Skeletal muscle satellite cell (primary cell): ENCODE measurements around the gene OR56A4. TPM values are rescaled to one million over a fixed set of nuclear protein-coding genes. Genes with fewer than 3 reads are reported as not detected.

Experiments used
- H3K27me3 ChIP-seq: 2 replicates; pipeline ENCODE4 v1.7.0; 2013; ENCODE audit warnings: low read length; ENCODE audit not compliant: control insufficient read depth, insufficient read depth
- H3K36me3 ChIP-seq: 2 replicates; pipeline ENCODE4 v1.7.0; 2013; ENCODE audit warnings: mild to moderate bottlenecking, control low read depth, low read length; ENCODE audit not compliant: insufficient read depth
- H3K4me1 ChIP-seq: 2 replicates; pipeline ENCODE4 v1.7.0; 2013; ENCODE audit warnings: low read length; ENCODE audit not compliant: control insufficient read depth, insufficient read depth
- H3K4me2 ChIP-seq: 2 replicates; pipeline ENCODE4 v1.7.0; 2013; ENCODE audit warnings: mild to moderate bottlenecking, low read length
- H3K4me3 ChIP-seq: 2 replicates; pipeline ENCODE4 v1.7.0; 2013; ENCODE audit warnings: low read length
- H3K9ac ChIP-seq: 2 replicates; pipeline ENCODE4 v1.7.0; 2013; ENCODE audit warnings: mild to moderate bottlenecking, low read depth, low read length, moderate library complexity
- H3K9me3 ChIP-seq: replicated peaks from 2 replicates; pipeline ENCODE4 v1.7.0; 2013; ENCODE audit warnings: mild to moderate bottlenecking, control low read depth, low read length
- total RNA-seq: library from RNA; depleted of rRNA; stranded (reverse); fragments of >200 nt; gene quantifications from 2 replicates; pipeline ENCODE4 v1.2.3, GENCODE V29; 2012; rRNA removed

OR56A4 gene, protein sequence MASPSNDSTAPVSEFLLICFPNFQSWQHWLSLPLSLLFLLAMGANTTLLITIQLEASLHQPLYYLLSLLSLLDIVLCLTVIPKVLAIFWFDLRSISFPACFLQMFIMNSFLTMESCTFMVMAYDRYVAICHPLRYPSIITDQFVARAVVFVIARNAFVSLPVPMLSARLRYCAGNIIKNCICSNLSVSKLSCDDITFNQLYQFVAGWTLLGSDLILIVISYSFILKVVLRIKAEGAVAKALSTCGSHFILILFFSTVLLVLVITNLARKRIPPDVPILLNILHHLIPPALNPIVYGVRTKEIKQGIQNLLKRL
- total RNA-seq: not detected in 2 replicates

DNA sequence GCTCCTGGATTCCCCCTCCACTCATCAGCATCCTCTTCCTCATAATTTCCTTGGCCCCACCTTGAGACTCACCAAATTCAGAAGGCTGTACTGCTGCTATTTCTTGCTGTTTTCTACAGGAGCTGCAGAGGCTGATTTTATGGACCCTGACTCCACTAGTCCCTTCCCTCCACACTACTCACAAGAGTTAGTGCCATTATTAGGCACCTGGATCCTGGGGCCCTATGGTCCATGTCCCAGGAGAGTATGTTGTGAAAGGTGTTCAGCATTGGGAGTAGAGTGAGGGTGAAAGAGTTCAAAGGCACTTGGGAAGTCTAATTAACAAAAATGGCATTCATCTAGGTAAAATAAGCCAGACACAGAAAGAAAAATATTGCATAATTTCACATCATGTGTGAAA is at the start of gene OR56A4:
OR56A4 (minus strand) TSS at position 101 of the 400 bp plus-strand sequence. CDS start 3,954 bp downstream, outside the sequence.
- no peaks in the 10 kb centered on the region for H3K27me3 ChIP-seq
- H3K4me3 ChIP-seq: no peak within 1 kb of the TSS
- no peak within 1 kb of the TSS for H3K9ac ChIP-seq
- H3K9me3 ChIP-seq: no peaks in the 10 kb centered on the region
- H3K36me3 ChIP-seq: no peaks in the 10 kb centered on the region
- H3K4me2 ChIP-seq: no peak within 1 kb of the TSS
- H3K4me1 ChIP-seq: no peaks in the 10 kb centered on the region

DNA sequence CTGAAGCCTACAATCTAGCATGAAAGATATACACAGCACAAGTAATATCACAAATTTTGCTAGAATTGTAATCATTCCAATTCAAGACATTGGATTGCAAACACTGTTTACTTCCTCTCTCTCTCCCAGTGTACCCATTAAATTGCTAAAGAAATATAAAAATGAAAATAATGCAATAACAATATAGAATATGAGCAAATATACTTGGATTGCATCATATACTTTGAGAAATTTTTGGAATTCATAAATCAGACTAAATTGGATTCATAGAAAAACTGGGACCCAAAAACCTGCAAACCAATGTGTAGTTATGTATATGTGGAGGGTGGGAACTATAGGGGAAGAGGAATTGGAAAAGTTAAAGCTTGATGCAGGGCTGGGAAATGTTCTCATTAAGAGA is 48.8 kb upstream of the OR56A4 start:
- Histone ChIP-seq H3K9me3 (no peaks in the 10 kb centered on the region), H3K4me1 (no peaks in the 10 kb centered on the region), H3K9ac (no peak overlapping the region), H3K36me3 (no peaks in the 10 kb centered on the region), H3K4me3 (no peak overlapping the region), H3K4me2 (no peak overlapping the region), H3K27me3 (no peaks in the 10 kb centered on the region)

GRCh38 chr11:6052374-6052773 is 45.6 kb upstream of the OR56A4 start:
- H3K9me3 ChIP-seq: no peaks in the 10 kb centered on the region
- no peak overlapping the region for H3K9ac ChIP-seq
- H3K4me1 ChIP-seq: no peaks in the 10 kb centered on the region
- H3K4me3 ChIP-seq: no peak overlapping the region
- no peak overlapping the region for H3K4me2 ChIP-seq
- no peaks in the 10 kb centered on the region for H3K36me3 ChIP-seq
- no peaks in the 10 kb centered on the region for H3K27me3 ChIP-seq

DNA sequence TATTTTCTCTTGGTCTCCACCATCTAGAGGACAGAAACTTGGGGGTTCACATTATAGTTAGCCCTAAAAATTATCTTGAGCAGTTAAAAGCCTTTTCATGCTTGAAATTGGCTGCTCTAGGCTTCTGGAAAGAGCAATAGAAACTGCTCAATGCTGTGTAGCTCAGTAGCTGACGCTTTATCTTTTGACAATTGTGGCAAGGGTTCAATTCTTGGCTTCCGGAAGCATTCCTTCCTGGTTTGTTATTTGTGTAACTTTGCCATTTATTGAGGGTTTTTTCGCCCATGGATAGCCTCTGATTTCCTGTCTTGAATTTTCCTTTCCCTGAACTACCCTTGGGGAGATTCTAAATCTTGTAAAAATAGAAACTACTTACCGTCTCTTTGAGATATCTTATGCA is 34.1 kb upstream of the OR56A4 start:
- no peak overlapping the region for H3K4me3 ChIP-seq
- no peaks in the 10 kb centered on the region for H3K4me1 ChIP-seq
- no peaks in the 10 kb centered on the region for H3K27me3 ChIP-seq
- no peaks in the 10 kb centered on the region for H3K9me3 ChIP-seq
- no peaks in the 10 kb centered on the region for H3K36me3 ChIP-seq
- no peak overlapping the region for H3K9ac ChIP-seq
- H3K4me2 ChIP-seq: no peak overlapping the region

DNA sequence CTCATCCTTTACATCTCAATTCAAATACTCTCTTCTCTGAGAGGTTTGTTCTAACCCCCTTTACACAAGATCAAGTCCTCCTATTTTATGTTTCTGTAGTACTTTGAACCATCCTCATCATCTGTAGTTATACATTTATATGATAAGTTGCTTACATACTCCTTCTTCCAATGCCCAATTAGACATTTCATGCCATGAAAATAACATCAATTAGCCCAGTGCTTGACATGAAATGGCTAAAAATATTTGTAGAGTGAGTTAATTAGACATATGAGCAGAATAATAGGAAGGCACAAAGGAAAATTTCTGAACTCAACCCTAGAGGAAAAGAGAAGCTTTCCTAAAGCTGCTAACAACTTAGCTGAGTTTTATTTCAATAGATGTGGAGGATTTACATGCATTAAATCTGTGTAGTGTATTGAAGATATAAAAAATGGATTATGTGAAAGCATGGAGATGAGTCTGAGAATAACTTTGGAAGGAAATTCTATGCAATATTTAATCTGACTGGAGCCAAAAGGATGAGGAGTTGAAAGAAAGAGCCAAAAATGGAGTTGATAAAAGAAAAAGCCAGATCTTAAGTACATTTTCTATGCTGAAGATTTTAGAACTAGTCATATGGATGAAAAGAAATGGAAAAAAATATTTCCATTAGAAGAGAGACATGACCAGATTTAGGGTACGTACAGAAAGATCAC is 24.1 kb upstream of the OR56A4 start, which contains the start of gene OR56A1:
OR56A1 (minus strand) TSS at position 51 of the 698 bp plus-strand sequence. CDS start 3,066 bp downstream, outside the sequence.
- Histone ChIP-seq H3K9me3 (no peaks in the 10 kb centered on the region), H3K4me2 (no peak within 1 kb of the TSS), H3K4me3 (no peak within 1 kb of the TSS), H3K4me1 (no peaks in the 10 kb centered on the region), H3K36me3 (no peaks in the 10 kb centered on the region), H3K27me3 (peaks cover 8% of the 10 kb centered on the region), H3K9ac (no peak within 1 kb of the TSS)

DNA sequence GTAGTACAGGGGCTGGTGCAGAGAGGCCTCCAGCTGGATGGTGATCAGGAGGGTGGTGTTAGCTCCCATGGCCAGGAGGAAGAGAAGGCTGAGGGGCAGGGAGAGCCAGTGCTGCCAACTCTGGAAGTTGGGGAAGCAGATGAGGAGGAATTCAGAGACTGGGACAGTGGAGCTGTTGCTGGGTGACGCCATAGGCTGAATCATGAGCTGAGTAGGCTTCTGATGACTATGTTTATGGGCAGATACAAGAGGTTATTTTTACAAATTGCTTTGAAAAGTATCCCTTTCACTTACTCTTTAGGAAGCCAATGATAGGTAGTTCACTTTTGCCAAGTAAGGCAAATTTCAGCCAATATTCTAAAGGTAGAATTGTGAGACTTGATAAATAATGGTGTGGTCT is 20.8 kb upstream of the OR56A4 start:
- H3K27me3 ChIP-seq: peaks cover 3% of the 10 kb centered on the region
- no peaks in the 10 kb centered on the region for H3K4me1 ChIP-seq
- H3K4me2 ChIP-seq: no peak overlapping the region
- no peak overlapping the region for H3K4me3 ChIP-seq
- H3K36me3 ChIP-seq: no peaks in the 10 kb centered on the region
- H3K9me3 ChIP-seq: no peaks in the 10 kb centered on the region
- H3K9ac ChIP-seq: no peak overlapping the region

GRCh38 chr11:6025056-6025455 is 18.3 kb upstream of the OR56A4 start:
- no peaks in the 10 kb centered on the region for H3K36me3 ChIP-seq
- no peak overlapping the region for H3K4me2 ChIP-seq
- no peaks in the 10 kb centered on the region for H3K4me1 ChIP-seq
- no peak overlapping the region for H3K9ac ChIP-seq
- no peak overlapping the region for H3K4me3 ChIP-seq
- no peaks in the 10 kb centered on the region for H3K27me3 ChIP-seq
- H3K9me3 ChIP-seq: no peaks in the 10 kb centered on the region

- Histone ChIP-seq H3K27me3 (no peaks in the 10 kb centered on the region), H3K9ac (no peak overlapping the region), H3K4me2 (no peak overlapping the region), H3K36me3 (no peaks in the 10 kb centered on the region), H3K4me3 (no peak overlapping the region), H3K4me1 (no peaks in the 10 kb centered on the region), H3K9me3 (no peaks in the 10 kb centered on the region)
Measured at GRCh38 chr11:6022956-6023355, 16.2 kb upstream of the OR56A4 start.

DNA sequence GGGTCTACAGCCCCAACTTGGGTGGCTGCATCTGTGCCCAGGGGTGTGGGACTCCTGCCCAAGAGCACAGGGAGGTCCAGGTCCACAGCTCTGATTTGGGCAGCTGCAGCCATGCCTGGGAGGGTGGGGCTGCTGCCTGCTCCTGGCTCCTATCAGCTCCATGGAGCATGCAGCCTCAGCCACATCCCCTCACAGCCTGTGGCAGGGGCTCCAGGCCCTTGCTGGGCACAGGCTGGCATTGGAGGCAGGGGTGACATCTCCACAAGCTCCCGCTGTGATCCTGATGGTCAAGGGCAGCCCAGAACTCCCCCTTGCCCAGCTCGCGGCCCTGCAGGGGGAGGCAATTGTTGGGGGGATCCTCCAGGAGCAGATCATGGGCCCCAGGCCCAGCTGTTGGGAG is 6.3 kb upstream of the OR56A4 start:
- Histone ChIP-seq H3K9ac (no peak overlapping the region), H3K4me1 (no peaks in the 10 kb centered on the region), H3K9me3 (no peaks in the 10 kb centered on the region), H3K4me2 (no peak overlapping the region), H3K4me3 (no peak overlapping the region), H3K36me3 (no peaks in the 10 kb centered on the region), H3K27me3 (no peaks in the 10 kb centered on the region)

DNA sequence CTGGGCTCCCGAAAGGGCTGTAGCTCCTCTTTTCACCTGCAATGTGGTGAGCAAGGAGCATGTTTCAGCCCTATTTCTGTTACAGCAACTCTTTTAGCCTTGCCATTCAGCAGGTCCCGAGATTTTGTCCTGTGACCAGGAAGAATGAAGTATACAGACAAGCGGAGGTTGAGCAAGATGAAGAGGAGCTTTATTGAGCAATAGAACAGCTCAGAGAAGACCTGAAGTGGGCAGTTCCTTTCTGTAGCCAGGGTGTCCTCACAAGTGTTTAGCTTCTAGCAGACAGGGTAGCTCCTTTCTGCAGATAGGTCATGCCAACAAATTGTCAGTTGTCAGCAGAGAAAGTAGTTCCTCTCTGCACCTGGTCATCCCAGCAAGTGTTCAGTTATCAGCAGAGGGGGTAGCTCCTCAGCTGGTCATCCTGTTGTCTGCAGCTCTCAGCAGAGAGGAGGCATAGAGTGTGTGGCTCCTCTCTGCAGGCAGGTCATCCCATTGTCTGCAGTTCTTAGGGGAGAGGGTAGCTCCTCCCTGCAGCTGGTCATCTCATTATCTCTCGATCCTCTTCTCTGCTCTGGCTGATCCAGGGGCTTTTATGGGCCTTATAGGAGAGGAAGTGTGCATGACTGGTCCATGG is 5.4 kb upstream of the OR56A4 start:
- no peaks in the 10 kb centered on the region for H3K9me3 ChIP-seq
- no peak overlapping the region for H3K4me3 ChIP-seq
- H3K9ac ChIP-seq: no peak overlapping the region
- no peaks in the 10 kb centered on the region for H3K36me3 ChIP-seq
- no peaks in the 10 kb centered on the region for H3K4me1 ChIP-seq
- H3K27me3 ChIP-seq: no peaks in the 10 kb centered on the region
- H3K4me2 ChIP-seq: no peak overlapping the region

GRCh38 chr11:6006395-6006794 is 351 bp downstream of the OR56A4 start:
- Histone ChIP-seq H3K36me3 (no peaks in the 10 kb centered on the region), H3K9ac (no peak overlapping the region), H3K4me2 (no peak overlapping the region), H3K4me1 (no peaks in the 10 kb centered on the region), H3K27me3 (no peaks in the 10 kb centered on the region), H3K4me3 (no peak overlapping the region), H3K9me3 (no peaks in the 10 kb centered on the region)
